AG09319 (cell line): Measurements from ENCODE around the gene KRTAP10-8.
"Not testable (repeated sequence)": the region's sequence is repeated elsewhere in the genome, so short reads cannot be mapped to it uniquely, and the experiment has no call there.

Source experiments
- DNase-seq: peaks from one replicate; pipeline ENCODE4 v3.0.0-alpha.2; 2010; ENCODE audit warnings: low read depth; ENCODE audit errors: extremely low read depth
- CTCF ChIP-seq: IDR thresholded peaks from 2 replicates; pipeline ENCODE4 v1.5.1; 2011; ENCODE audit warnings: low read depth, mild to moderate bottlenecking, inconsistent platforms, low read length, moderate library complexity

The KRTAP10-8 gene

GRCh38 chr21:44628707-44629391 is 17.0 kb downstream of the KRTAP10-8 start:
- no peak for DNase-seq
- TF ChIP-seq CTCF, result no peak

- DNase-seq, result no peak
- TF ChIP-seq CTCF, result no peak
These were observed 18.6 kb downstream of the KRTAP10-8 start for GRCh38 chr21:44630440-44630839.

DNA sequence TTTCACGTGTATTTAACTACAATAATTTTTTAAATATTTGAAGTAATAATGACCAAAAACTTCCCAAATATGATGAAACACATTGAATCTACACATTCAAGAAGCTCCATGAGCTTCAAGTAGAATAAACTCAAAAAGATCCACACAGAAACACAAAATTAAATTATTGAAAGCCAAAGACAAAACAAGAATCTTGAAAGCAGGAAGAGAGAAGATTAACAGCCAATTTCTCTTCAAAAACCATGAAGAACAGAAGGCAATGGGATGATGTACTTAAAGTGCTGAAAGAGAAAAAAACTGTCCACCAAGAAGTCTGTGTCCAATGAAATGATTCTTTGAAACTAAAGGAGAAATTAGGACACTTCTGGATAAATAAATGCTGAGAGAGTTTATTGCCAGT is 20.2 kb downstream of the KRTAP10-8 start:
- no peak for TF ChIP-seq CTCF
- no peak for DNase-seq

- no peak for TF ChIP-seq CTCF
- DNase-seq, result no peak
These were observed 24.5 kb downstream of the KRTAP10-8 start for GRCh38 chr21:44636209-44637017.

DNA sequence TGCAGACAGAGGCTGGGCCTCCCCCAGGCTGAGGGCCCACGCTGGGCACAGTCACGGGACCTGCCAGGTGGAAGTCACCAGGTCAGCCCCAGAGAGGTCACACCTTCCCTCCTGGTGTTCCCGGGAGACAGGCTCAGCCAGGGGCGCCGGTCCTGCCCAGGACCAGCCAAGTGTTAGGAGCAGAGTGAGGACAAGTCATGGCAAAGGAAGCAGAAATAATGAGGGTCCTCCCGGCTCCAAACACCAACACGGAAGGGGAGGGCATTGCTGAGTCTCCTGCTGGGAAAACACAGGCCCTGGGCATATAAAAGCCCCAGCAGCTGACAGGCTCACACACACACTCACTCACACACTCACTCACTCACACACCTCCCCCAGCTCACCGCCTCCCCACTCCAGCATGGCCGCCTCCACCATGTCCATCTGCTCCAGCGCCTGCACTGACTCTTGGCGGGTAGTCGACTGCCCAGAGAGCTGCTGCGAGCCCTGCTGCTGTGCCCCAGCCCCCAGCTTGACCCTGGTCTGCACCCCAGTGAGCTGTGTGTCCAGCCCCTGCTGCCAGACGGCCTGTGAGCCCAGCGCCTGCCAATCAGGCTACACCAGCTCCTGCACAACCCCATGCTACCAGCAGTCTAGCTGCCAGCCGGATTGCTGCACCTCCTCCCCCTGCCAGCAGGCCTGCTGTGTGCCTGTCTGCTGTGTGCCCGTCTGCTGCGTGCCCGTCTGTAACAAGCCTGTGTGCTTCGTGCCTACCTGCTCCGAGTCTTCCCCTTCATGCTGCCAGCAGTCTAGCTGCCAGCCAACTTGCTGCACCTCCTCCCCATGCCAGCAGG is 25.4 kb downstream of the KRTAP10-8 start, which contains the start of gene KRTAP10-10:
Gene KRTAP10-10 (plus strand): TSS at position 339 of the 833 bp plus-strand sequence. CDS start 62 bp downstream, at position 401.
- TF ChIP-seq CTCF, result no peak
- no peak for DNase-seq

DNA sequence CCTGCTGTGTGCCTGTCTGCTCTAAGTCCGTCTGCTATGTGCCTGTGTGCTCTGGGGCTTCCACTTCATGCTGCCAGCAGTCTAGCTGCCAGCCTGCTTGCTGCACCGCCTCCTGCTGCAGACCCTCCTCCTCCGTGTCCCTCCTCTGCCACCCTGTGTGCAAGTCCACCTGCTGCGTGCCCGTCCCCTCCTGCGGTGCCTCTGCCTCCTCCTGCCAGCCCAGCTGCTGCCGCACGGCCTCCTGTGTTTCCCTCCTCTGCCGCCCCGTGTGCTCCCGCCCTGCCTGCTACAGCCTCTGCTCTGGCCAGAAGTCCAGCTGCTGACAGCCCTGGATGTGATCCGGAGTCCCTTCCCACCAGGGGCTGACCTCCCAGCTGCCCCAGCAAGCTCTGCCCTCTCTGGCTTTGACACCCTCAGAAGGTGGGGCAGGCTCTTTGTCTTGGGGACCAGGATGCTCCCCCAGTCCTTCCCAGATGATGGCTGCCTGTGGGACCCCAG is 26.0 kb downstream of the KRTAP10-8 start:
- not testable (repeated sequence) for DNase-seq

GRCh38 chr21:44638506-44639330 is 26.8 kb downstream of the KRTAP10-8 start:
- DNase-seq, result not testable (repeated sequence)
